HepG2 (cell line): ENCODE results near the gene GABARAPL2. TPM values are rescaled to one million over a fixed set of nuclear protein-coding genes. Genes with fewer than 3 reads are reported as not detected.

Source experiments
- HOXA3 ChIP-seq: sonication (generic); formaldehyde crosslinking; IDR thresholded peaks from 2 replicates; pipeline ENCODE4 v1.5.0; 2020; ENCODE audit warnings: missing genetic modification reagents
- MTF1 ChIP-seq: sonication (generic); formaldehyde crosslinking; IDR thresholded peaks from 2 replicates; pipeline ENCODE4 v1.5.0; 2020; ENCODE audit warnings: missing genetic modification reagents
- NCOA2 ChIP-seq: sonication (generic); formaldehyde crosslinking; IDR thresholded peaks from 2 replicates; pipeline ENCODE4 v1.8.0; 2022; ENCODE audit warnings: inconsistent platforms
- NR2F6 ChIP-seq, 2 experiments: IDR thresholded peaks; 2 replicates each; pipeline ENCODE4 v1.6.1; 2016; ENCODE audit warnings: antibody characterized with exemption in 1 of 2, mild to moderate bottlenecking in 1 of 2
- POLR2G ChIP-seq: fragments of 200-400 bp; formaldehyde crosslinking; IDR thresholded peaks from 2 replicates; pipeline ENCODE4 v1.6.1; 2018; ENCODE audit warnings: mild to moderate bottlenecking, low read depth, low read length, moderate library complexity
- SP5 ChIP-seq: IDR thresholded peaks from 2 replicates; pipeline ENCODE4 v1.6.1; 2016; ENCODE audit warnings: low read depth, borderline replicate concordance
- ZNF143 ChIP-seq: sonication (generic); formaldehyde crosslinking; IDR thresholded peaks from 2 replicates; pipeline ENCODE4 v1.4.0; 2020; ENCODE audit warnings: missing genetic modification reagents
- ZNF296 ChIP-seq: sonication (generic); formaldehyde crosslinking; conservative IDR thresholded peaks from 2 replicates; pipeline ENCODE4 v1.5.0; 2020; ENCODE audit warnings: mild to moderate bottlenecking, missing genetic modification reagents
- polyA plus RNA-seq, 8 experiments: library from polyadenylated mRNA; depleted of rRNA in 3 of 8; stranded (reverse) in 7 of 8; unstranded in 1 of 8; fragments of >200 nt; fragmentation: Illumina TruSeq in 4 of 8; extraction: Trizol in 4 of 8; gene quantifications; 2 replicates each; pipeline versions ENCODE4 v1.2.1 to v1.2.3, GENCODE V29; 2011 to 2016; ENCODE audit warnings: low read depth in 4 of 8, missing spikeins in 1 of 8, mixed read lengths in 1 of 8; ENCODE audit not compliant: insufficient read depth in 1 of 8
- total RNA-seq, 5 experiments: library from RNA; depleted of rRNA; stranded (reverse); fragments of >200 nt; fragmentation: Illumina TruSeq; extraction: Trizol; gene quantifications; 2 replicates each; pipeline ENCODE4 v1.2.3, GENCODE V29; 2016; ENCODE audit warnings: low read depth in 1 of 5
- TF ChIP-seq, protein P1 (sequence below): sonication (generic); formaldehyde crosslinking; IDR thresholded peaks from 2 replicates; pipeline ENCODE4 v1.4.0; 2020; ENCODE audit warnings: missing genetic modification reagents, borderline replicate concordance
- TF ChIP-seq, protein P2 (sequence below): sonication (generic); formaldehyde crosslinking; IDR thresholded peaks from 2 replicates; pipeline ENCODE4 v1.5.0; 2020; ENCODE audit warnings: missing genetic modification reagents, mild to moderate bottlenecking, borderline replicate concordance
- TF ChIP-seq, protein P3 (sequence below): sonication (generic); formaldehyde crosslinking; IDR thresholded peaks from 2 replicates; pipeline ENCODE4 v1.8.1; 2023; ENCODE audit warnings: mild to moderate bottlenecking, missing genetic modification reagents, borderline replicate concordance
- TF ChIP-seq, protein P4 (sequence below): sonication (generic); formaldehyde crosslinking; IDR thresholded peaks from 2 replicates; pipeline ENCODE4 v1.9.0; 2021; ENCODE audit warnings: missing genetic modification reagents, mild to moderate bottlenecking, borderline replicate concordance
- TF ChIP-seq, protein P5 (sequence below): sonication (generic); formaldehyde crosslinking; IDR thresholded peaks from 2 replicates; pipeline ENCODE4 v1.8.1; 2023; ENCODE audit warnings: missing genetic modification reagents, inconsistent platforms, borderline replicate concordance
- TF ChIP-seq, protein P6 (sequence below): sonication (generic); formaldehyde crosslinking; conservative IDR thresholded peaks from 2 replicates; pipeline ENCODE4 v1.8.0; 2022; ENCODE audit warnings: mild to moderate bottlenecking, moderate library complexity, missing genetic modification reagents
- TF ChIP-seq, protein P7 (sequence below): sonication (generic); formaldehyde crosslinking; IDR thresholded peaks from 2 replicates; pipeline ENCODE4 v1.5.1; 2020; ENCODE audit warnings: missing genetic modification reagents, mild to moderate bottlenecking, borderline replicate concordance

Gene GABARAPL2
- total and polyA plus RNA-seq, 2 of the 13 experiments (the other 11 are each of a cell fraction or from before 2014, with no cell fraction given) = 76.4 to 83.0 TPM

DNA sequence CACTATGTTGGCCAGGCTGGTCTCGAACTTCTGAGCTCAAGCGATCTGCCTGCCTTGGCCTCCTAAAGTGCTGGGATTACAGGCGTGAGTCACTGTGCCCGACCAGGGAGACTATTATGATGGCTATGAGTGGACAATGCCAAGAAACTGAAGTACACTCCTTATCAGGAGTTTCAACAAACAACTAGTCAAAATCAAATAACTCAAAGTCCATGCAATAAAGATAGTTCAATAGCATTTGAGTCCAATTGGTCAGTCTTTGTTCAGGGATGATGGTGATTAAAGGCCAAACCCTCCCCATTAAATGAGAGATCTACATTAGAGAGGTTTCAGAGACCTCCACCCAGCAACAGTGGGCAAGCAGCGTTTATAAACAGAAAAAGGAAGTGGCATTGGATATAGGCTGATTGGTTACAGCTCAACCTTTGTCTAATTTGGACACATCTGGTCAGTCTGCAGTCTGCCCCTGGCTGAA, 38.3 kb upstream of the GABARAPL2 start (continued):
- TF ChIP-seq NR2F6 (IDR thresholded peaks at IDR 0.05) (no peak), NR2F6 (CRISPR knock-in tag; IDR thresholded peaks at IDR 0.05) (no peak), POLR2G (no peak), MTF1 (CRISPR knock-in tag) (no peak), SP5 (CRISPR knock-in tag) (no peak), HOXA3 (no peak), ZNF296 (CRISPR knock-in tag) (no peak), ZNF143 (CRISPR knock-in tag) (no peak), NCOA2 (no peak)
- TF ChIP-seq, protein P1, sequence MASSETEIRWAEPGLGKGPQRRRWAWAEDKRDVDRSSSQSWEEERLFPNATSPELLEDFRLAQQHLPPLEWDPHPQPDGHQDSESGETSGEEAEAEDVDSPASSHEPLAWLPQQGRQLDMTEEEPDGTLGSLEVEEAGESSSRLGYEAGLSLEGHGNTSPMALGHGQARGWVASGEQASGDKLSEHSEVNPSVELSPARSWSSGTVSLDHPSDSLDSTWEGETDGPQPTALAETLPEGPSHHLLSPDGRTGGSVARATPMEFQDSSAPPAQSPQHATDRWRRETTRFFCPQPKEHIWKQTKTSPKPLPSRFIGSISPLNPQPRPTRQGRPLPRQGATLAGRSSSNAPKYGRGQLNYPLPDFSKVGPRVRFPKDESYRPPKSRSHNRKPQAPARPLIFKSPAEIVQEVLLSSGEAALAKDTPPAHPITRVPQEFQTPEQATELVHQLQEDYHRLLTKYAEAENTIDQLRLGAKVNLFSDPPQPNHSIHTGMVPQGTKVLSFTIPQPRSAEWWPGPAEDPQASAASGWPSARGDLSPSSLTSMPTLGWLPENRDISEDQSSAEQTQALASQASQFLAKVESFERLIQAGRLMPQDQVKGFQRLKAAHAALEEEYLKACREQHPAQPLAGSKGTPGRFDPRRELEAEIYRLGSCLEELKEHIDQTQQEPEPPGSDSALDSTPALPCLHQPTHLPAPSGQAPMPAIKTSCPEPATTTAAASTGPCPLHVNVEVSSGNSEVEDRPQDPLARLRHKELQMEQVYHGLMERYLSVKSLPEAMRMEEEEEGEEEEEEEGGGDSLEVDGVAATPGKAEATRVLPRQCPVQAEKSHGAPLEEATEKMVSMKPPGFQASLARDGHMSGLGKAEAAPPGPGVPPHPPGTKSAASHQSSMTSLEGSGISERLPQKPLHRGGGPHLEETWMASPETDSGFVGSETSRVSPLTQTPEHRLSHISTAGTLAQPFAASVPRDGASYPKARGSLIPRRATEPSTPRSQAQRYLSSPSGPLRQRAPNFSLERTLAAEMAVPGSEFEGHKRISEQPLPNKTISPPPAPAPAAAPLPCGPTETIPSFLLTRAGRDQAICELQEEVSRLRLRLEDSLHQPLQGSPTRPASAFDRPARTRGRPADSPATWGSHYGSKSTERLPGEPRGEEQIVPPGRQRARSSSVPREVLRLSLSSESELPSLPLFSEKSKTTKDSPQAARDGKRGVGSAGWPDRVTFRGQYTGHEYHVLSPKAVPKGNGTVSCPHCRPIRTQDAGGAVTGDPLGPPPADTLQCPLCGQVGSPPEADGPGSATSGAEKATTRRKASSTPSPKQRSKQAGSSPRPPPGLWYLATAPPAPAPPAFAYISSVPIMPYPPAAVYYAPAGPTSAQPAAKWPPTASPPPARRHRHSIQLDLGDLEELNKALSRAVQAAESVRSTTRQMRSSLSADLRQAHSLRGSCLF (CRISPR knock-in tag) = no peak
- TF ChIP-seq, protein P2, sequence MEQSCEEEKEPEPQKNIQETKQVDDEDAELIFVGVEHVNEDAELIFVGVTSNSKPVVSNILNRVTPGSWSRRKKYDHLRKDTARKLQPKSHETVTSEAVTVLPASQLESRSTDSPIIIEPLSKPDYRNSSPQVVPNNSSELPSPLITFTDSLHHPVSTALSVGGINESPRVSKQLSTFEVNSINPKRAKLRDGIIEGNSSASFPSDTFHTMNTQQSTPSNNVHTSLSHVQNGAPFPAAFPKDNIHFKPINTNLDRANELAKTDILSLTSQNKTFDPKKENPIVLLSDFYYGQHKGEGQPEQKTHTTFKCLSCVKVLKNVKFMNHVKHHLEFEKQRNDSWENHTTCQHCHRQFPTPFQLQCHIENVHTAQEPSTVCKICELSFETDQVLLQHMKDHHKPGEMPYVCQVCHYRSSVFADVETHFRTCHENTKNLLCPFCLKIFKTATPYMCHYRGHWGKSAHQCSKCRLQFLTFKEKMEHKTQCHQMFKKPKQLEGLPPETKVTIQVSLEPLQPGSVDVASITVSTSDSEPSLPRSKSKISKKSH (CRISPR knock-in tag) = no peak
- TF ChIP-seq, protein P3, sequence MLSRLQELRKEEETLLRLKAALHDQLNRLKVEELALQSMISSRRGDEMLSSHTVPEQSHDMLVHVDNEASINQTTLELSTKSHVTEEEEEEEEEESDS (CRISPR knock-in tag) = no peak
- TF ChIP-seq, protein P4, sequence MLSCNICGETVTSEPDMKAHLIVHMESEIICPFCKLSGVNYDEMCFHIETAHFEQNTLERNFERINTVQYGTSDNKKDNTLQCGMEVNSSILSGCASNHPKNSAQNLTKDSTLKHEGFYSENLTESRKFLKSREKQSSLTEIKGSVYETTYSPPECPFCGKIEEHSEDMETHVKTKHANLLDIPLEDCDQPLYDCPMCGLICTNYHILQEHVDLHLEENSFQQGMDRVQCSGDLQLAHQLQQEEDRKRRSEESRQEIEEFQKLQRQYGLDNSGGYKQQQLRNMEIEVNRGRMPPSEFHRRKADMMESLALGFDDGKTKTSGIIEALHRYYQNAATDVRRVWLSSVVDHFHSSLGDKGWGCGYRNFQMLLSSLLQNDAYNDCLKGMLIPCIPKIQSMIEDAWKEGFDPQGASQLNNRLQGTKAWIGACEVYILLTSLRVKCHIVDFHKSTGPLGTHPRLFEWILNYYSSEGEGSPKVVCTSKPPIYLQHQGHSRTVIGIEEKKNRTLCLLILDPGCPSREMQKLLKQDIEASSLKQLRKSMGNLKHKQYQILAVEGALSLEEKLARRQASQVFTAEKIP (CRISPR knock-in tag) = no peak
- TF ChIP-seq, protein P5, sequence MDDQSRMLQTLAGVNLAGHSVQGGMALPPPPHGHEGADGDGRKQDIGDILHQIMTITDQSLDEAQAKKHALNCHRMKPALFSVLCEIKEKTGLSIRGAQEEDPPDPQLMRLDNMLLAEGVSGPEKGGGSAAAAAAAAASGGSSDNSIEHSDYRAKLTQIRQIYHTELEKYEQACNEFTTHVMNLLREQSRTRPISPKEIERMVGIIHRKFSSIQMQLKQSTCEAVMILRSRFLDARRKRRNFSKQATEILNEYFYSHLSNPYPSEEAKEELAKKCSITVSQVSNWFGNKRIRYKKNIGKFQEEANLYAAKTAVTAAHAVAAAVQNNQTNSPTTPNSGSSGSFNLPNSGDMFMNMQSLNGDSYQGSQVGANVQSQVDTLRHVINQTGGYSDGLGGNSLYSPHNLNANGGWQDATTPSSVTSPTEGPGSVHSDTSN (CRISPR knock-in tag) = no peak
- TF ChIP-seq, protein P6, sequence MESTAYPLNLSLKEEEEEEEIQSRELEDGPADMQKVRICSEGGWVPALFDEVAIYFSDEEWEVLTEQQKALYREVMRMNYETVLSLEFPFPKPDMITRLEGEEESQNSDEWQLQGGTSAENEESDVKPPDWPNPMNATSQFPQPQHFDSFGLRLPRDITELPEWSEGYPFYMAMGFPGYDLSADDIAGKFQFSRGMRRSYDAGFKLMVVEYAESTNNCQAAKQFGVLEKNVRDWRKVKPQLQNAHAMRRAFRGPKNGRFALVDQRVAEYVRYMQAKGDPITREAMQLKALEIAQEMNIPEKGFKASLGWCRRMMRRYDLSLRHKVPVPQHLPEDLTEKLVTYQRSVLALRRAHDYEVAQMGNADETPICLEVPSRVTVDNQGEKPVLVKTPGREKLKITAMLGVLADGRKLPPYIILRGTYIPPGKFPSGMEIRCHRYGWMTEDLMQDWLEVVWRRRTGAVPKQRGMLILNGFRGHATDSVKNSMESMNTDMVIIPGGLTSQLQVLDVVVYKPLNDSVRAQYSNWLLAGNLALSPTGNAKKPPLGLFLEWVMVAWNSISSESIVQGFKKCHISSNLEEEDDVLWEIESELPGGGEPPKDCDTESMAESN = no peak
- TF ChIP-seq, protein P7, sequence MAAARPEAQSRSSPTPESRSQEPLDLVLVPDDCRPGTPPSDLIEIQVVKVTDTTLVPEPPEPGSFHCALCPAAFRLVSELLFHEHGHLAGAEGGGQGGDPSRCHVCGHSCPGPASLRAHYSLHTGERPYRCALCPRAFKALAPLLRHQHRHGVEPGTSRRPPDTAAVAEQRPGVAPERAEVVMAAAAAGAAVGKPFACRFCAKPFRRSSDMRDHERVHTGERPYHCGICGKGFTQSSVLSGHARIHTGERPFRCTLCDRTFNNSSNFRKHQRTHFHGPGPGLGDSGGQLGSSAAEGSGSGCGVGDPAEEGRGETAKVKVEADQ (CRISPR knock-in tag) = no peak
